HG03342 (cell line): Measurements from ENCODE around the gene XK.
A peak's percentile ranks its signal among the peaks of the same experiment; 100 is the strongest.

Experiments used
- ATAC-seq: cut with Tn5 transposase; IDR thresholded peaks from one replicate; pipeline ENCODE4 v1.9.1; 2021; ENCODE audit warnings: mild to moderate bottlenecking, moderate library complexity; ENCODE audit not compliant: unreplicated experiment

XK gene

GRCh38 chrX:37678574-37678973 is 7.0 kb upstream of the XK start:
- ATAC-seq, result no peak

DNA sequence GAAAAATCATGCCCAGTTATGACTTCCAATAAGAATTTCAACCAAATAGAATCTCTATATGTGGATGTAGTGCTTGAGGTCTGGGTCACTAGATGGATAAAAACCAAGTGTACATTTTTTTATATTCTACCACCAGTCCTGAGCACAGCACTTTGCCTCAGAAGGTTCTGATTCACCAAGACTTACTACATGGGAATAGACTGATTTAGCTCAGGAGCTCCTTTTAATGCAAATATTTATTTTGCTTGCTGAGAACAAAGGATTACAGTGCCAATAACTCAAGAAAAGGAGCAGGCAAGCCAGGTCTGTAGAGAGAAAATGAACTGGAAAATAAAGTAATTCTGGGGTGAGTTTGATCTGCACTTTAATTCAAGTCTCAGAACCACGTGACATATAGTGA is 6.4 kb upstream of the XK start:
- ATAC-seq, result no peak

- ATAC-seq, result no peak
Observed at GRCh38 chrX:37679888-37680287, 5.7 kb upstream of the XK start.

DNA sequence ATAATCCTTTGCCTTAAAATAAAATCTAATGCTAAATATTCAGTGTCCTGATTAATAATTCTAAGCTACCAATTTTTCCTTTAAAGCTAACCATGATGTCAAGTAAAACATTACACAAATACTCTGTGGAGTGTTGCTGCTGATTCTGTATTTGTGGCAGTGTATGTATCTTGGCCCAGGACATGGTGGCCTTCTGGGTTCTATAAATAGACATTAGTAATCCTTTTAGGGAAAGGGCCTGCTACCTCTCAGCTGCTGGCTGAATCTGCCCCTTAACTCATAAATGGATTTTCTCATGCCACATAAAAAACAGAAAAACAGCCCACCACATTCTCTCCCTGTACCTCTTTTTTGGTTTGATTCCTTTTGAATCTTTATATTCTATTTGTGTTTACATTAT is 1.2 kb upstream of the XK start:
- no peak for ATAC-seq

DNA sequence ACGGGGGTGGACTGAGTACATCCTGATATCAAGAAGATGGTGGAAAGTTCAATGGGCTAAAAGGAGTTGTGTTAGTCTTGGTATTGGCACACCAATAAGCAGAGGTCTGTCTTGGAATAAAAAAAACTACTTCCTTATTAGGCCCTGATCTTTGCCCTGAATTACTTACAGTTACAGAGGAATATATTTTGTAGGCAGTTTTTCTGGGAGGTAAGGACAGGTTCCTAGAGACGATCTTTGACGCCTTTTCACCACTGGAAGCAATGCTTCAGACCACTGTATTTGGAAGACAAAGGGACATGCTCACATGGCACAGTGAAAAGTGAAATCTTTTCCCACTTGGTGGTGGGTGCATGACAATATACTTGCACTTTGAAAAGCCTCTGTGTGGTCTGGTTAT is 618 bp upstream of the XK start:
- no peak for ATAC-seq

GRCh38 chrX:37686369-37686995 is 891 bp downstream of the XK start:
- ATAC-seq, result no peak

- no peak for ATAC-seq
Observed at GRCh38 chrX:37686996-37687395, 1.4 kb downstream of the XK start.

- ATAC-seq, result no peak
Observed at GRCh38 chrX:37690119-37690518, 4.5 kb downstream of the XK start.

- ATAC-seq, result no peak
Observed at GRCh38 chrX:37692918-37693317, 7.3 kb downstream of the XK start.

- ATAC-seq, result no peak
Observed at GRCh38 chrX:37697169-37697760, 11.7 kb downstream of the XK start.

GRCh38 chrX:37701588-37701987 is 16.0 kb downstream of the XK start:
- ATAC-seq, result no peak

DNA sequence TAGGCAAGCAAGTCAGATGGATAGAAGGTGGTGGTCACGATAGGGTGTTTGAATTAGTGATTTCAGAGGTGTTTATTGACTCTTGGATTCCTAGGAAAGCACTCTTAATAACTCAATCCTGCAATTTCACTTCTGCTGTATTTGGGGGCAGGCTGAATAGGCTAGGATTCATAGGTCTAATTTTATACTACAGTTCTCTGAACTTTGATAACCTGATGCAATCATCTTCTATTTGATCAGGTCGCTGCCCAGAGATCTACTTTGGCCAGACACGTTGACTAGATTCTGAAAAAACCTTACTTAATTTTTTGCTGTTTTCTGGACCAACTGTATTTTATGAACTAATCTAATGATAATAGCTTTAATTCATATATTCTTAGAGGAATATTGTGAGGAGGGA is 26.4 kb downstream of the XK start:
- no peak for ATAC-seq

GRCh38 chrX:37712458-37712857 is 26.9 kb downstream of the XK start:
- ATAC-seq, result no peak

DNA sequence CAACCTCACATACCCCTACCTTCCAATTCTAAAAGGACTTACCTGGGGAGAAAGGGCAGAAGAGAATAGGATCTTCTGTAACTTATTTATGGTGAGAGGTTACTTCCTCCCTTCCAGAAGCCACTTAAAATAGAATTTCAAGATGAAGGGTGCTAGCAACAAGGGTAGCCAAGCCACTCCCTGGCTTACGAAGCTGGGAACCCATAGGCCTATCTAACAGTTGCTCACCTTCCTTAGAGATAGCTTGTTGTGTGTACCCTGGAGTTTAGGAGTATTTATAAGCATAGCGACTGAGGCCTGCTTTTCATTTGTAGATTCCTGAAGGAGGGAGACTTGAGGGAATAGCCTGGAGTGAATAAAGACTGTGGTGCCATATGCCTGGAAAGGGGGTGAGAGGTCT is 28.9 kb downstream of the XK start:
- ATAC-seq, result no peak

- ATAC-seq, result no peak
Observed at GRCh38 chrX:37716602-37717001, 31.0 kb downstream of the XK start.

GRCh38 chrX:37717708-37718107 is 32.1 kb downstream of the XK start:
- ATAC-seq, result no peak

- ATAC-seq, result no peak
Observed at GRCh38 chrX:37722595-37722994, 37.0 kb downstream of the XK start.

GRCh38 chrX:37726346-37726745 is 40.8 kb downstream of the XK start:
- ATAC-seq, result no peak

DNA sequence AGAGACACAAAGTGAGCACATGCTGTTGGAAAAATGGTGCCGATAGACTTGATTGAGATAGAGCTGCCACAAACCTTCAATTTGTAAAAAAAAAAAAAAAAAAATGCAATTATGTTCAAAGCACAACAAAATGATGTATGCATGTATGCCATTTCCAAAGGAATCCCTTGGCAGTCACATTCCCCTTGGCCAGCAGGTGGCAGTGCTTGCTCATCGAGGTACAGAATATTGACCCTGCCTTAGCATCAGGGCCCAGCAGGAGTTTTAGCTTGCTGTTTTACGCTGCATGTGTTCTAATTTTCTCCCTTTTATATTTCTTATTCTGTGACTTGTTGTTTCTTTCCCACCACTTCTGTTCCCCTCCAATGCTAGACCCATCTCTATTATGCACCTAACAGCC is 59.8 kb downstream of the XK start:
- peak; percentile 68 for ATAC-seq

GRCh38 chrX:37745835-37746217 is 60.2 kb downstream of the XK start:
- peak; percentile 29 for ATAC-seq

GRCh38 chrX:37746218-37746941 is 60.8 kb downstream of the XK start:
- peak; percentile 77 for ATAC-seq

- ATAC-seq, result no peak
Observed at GRCh38 chrX:37746951-37747350, 61.4 kb downstream of the XK start.
